HT-29 (cell line): ENCODE data around the gene DIDO1. TPM values are rescaled to one million over a fixed set of nuclear protein-coding genes. Genes with fewer than 3 reads are reported as not detected.

Source experiments
- DNase-seq: peaks from one replicate; pipeline ENCODE4 v3.0.0-alpha.2; 2015; ENCODE audit warnings: low spot score
- total RNA-seq: library from RNA; depleted of rRNA; stranded (reverse); fragments of >200 nt; shearing (Covaris generic); gene quantifications from 2 replicates; pipeline ENCODE4 v1.2.3, GENCODE V29; 2014

The DIDO1 gene
- total RNA-seq, 1 experiment from 2014 or later, result 78.5 TPM

GRCh38 chr20:62951143-62951895 lies 25.0 kb upstream of the DIDO1 start:
- DNase-seq, result no peak

- no peak for DNase-seq
These were observed 24.4 kb upstream of the DIDO1 start for GRCh38 chr20:62950741-62951140.

- DNase-seq, result no peak
These were observed 23.7 kb upstream of the DIDO1 start for GRCh38 chr20:62949962-62950361.

GRCh38 chr20:62949153-62949821 lies 23.0 kb upstream of the DIDO1 start:
- no peak for DNase-seq

GRCh38 chr20:62947532-62948300 lies 21.4 kb upstream of the DIDO1 start:
- DNase-seq, result no peak

- no peak for DNase-seq
These were observed 20.6 kb upstream of the DIDO1 start for GRCh38 chr20:62946918-62947317.

- no peak for DNase-seq
These were observed 19.6 kb upstream of the DIDO1 start for GRCh38 chr20:62945771-62946339.

- DNase-seq, result no peak
These were observed 18.4 kb upstream of the DIDO1 start for GRCh38 chr20:62944746-62945145.

GRCh38 chr20:62944184-62944583 lies 17.9 kb upstream of the DIDO1 start:
- DNase-seq, result no peak

- no peak for DNase-seq
These were observed 17.1 kb upstream of the DIDO1 start for GRCh38 chr20:62943396-62943795.

- DNase-seq, result no peak
These were observed 16.2 kb upstream of the DIDO1 start for GRCh38 chr20:62942456-62942855.

- no peak for DNase-seq
These were observed 15.5 kb upstream of the DIDO1 start for GRCh38 chr20:62941792-62942191.

- DNase-seq, result no peak
These were observed 14.6 kb upstream of the DIDO1 start for GRCh38 chr20:62940875-62941274.

- peak; percentile 80 for DNase-seq
These were observed 12.0 kb upstream of the DIDO1 start, which contains the start of gene GID8 for GRCh38 chr20:62938105-62938888. Gene GID8 (plus strand): TSS chr20:62938147. CDS start chr20:62941503, 3,356 bp downstream.

- peak; percentile 99 for DNase-seq
These were observed 11.2 kb upstream of the DIDO1 start for GRCh38 chr20:62937268-62938104.

- no peak for DNase-seq
These were observed 9.8 kb upstream of the DIDO1 start for GRCh38 chr20:62935968-62936585.

- no peak for DNase-seq
These were observed 9.1 kb upstream of the DIDO1 start for GRCh38 chr20:62935204-62935967.

- no peak for DNase-seq
These were observed 7.7 kb upstream of the DIDO1 start for GRCh38 chr20:62933966-62934365.

- DNase-seq, result no peak
These were observed 5.2 kb upstream of the DIDO1 start for GRCh38 chr20:62931464-62931863.
